Measurements from ENCODE around the gene EME2. TPM values are rescaled to one million over a fixed set of nuclear protein-coding genes. Genes with fewer than 3 reads are reported as not detected.

The EME2 gene
- total RNA-seq, 1 donor from 2014 or later: 35.9 TPM

DNA sequence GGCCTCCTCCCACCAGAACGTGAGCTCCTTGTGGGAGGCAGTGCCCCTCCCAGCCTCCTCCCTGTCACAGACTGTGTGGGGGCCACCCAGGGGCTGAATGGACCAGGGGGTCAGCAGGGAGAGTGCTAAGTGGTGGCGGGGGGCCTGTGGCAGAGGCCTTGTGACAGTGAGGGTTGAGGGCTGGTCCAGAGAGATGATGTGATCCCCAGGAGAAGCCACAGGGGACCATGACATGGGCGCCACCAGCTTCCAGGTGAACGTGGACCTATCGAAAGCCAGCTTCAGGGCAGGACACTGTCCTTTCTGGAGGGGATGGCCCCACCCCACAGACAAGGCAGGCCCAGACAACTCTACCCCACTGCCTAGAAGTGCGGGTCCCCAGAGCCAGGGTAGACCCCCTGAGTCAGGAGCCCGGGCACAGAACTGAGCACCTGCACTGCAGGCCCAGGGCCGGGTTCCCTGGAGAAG, 6.7 kb downstream of the EME2 start:
- no peaks in the 10 kb centered on the region for H3K27me3 Mint-ChIP-seq
- H3K36me3 Mint-ChIP-seq: peaks cover 3% of the 10 kb centered on the region
- no peak for DNase-seq (ENCODE audit: extremely low spot score, unreplicated experiment)
- TF ChIP-seq, protein P1, sequence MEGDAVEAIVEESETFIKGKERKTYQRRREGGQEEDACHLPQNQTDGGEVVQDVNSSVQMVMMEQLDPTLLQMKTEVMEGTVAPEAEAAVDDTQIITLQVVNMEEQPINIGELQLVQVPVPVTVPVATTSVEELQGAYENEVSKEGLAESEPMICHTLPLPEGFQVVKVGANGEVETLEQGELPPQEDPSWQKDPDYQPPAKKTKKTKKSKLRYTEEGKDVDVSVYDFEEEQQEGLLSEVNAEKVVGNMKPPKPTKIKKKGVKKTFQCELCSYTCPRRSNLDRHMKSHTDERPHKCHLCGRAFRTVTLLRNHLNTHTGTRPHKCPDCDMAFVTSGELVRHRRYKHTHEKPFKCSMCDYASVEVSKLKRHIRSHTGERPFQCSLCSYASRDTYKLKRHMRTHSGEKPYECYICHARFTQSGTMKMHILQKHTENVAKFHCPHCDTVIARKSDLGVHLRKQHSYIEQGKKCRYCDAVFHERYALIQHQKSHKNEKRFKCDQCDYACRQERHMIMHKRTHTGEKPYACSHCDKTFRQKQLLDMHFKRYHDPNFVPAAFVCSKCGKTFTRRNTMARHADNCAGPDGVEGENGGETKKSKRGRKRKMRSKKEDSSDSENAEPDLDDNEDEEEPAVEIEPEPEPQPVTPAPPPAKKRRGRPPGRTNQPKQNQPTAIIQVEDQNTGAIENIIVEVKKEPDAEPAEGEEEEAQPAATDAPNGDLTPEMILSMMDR (conservative IDR thresholded peaks at IDR 0.05): no peak
- peak overlapping the region; percentile 67 for H3K27ac Mint-ChIP-seq
- peaks cover 14% of the 10 kb centered on the region for H3K4me1 Mint-ChIP-seq (ENCODE audit: unreplicated experiment)
- H3K4me3 Mint-ChIP-seq: peak overlapping the region; percentile 44
- H3K9me3 Mint-ChIP-seq: no peaks in the 10 kb centered on the region

DNA sequence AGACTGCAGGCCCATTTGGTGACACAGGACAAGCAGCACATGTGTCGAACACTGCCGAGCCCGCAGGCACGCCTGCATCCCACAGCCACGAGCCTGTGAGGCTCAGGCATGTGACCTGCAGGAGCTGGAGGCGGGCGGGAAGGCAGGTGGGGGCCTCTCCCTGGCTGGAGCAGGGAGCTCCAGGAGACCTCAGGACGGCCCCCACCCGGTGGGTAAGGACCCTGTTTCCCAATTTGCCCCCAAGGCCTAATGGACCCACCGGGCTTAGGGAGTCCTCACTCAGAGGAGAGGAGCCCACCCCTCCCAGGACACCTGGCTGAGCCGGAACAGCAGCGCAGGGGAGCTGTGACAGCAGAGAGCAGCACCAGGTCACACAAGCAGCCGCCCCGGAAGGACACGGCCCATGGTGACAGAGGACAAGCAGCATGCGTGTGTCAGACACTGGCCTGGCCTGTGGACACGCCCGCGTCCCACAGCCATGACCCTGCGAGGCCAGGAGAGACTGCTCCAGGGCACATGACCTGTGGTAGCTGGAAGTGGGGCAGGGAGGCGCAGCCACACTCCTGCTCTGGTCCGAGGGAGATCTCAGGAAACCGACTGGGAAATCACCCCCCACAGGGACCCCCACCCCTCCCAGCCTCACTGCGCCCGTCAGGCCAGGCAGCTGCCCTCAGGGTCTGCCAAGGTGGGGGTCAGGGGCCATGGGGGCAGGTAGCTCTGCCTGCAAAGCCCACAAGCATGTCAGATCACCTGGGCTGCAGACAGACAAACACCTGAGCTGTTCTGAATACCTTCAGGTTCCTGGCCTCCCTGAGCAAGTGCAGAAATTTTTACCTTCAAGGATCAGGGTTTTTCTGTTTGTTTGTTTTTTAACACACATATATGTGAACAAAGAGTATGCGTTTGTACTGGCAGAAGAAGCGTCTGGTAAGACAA, 7.4 kb downstream of the EME2 start:
- H3K4me1 Mint-ChIP-seq (ENCODE audit: unreplicated experiment): peaks cover 14% of the 10 kb centered on the region
- H3K36me3 Mint-ChIP-seq: peaks cover 3% of the 10 kb centered on the region
- TF ChIP-seq, protein P1 (conservative IDR thresholded peaks at IDR 0.05): no peak
- H3K9me3 Mint-ChIP-seq: no peaks in the 10 kb centered on the region
- H3K27me3 Mint-ChIP-seq: no peaks in the 10 kb centered on the region
- H3K4me3 Mint-ChIP-seq: peak overlapping the region; percentile 94
- peak overlapping the region; percentile 43 for H3K27ac Mint-ChIP-seq
- no peak for DNase-seq (ENCODE audit: extremely low spot score, unreplicated experiment)

- TF ChIP-seq, protein P1 (conservative IDR thresholded peaks at IDR 0.05): no peak
- Mint-ChIP-seq H3K4me1 (ENCODE audit: unreplicated experiment) (peaks cover 14% of the 10 kb centered on the region), H3K36me3 (peaks cover 3% of the 10 kb centered on the region), H3K27ac (peak overlapping the region; percentile 95), H3K27me3 (no peaks in the 10 kb centered on the region), H3K4me3 (peak overlapping the region; percentile 94), H3K9me3 (no peaks in the 10 kb centered on the region)
- DNase-seq (ENCODE audit: extremely low spot score, unreplicated experiment): no peak
These were observed 8.1 kb downstream of the EME2 start for GRCh38 chr16:1780677-1781072.

DNA sequence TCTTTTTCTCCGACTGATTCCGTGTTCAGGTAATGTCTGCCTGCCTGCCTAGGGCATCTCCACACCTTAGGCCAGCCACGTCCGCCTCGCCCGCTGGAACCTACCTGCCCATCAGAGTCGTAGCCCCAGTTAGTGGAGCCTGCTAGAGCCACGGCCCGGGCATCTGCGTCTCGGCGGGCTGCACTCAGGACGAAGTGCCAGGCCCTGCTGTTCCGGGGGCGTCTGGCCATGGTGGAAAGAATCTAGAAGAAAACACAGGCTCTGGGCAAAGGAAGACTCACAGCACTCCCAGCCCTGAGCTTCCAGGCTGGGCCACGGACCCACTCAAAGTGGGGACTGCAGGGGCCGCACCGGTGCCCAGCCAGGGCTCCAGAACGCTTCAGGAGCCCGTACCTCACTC, 8.6 kb downstream of the EME2 start:
- Mint-ChIP-seq H3K36me3 (peaks cover 3% of the 10 kb centered on the region), H3K27me3 (no peaks in the 10 kb centered on the region), H3K27ac (peak overlapping the region; percentile 95), H3K4me3 (peak overlapping the region; percentile 94), H3K4me1 (ENCODE audit: unreplicated experiment) (peaks cover 14% of the 10 kb centered on the region), H3K9me3 (no peaks in the 10 kb centered on the region)
- no peak for DNase-seq (ENCODE audit: extremely low spot score, unreplicated experiment)
- TF ChIP-seq, protein P1 (conservative IDR thresholded peaks at IDR 0.05): no peak

GRCh38 chr16:1781758-1782407, 9.3 kb downstream of the EME2 start:
- TF ChIP-seq, protein P1 (conservative IDR thresholded peaks at IDR 0.05): peak; percentile 56
- Mint-ChIP-seq H3K9me3 (no peaks in the 10 kb centered on the region), H3K36me3 (peaks cover 3% of the 10 kb centered on the region), H3K4me1 (ENCODE audit: unreplicated experiment) (peaks cover 14% of the 10 kb centered on the region), H3K27me3 (no peaks in the 10 kb centered on the region), H3K27ac (peak overlapping the region; percentile 95), H3K4me3 (peak overlapping the region; percentile 97)
- DNase-seq (ENCODE audit: extremely low spot score, unreplicated experiment): no peak

Measured in type B pancreatic cell (in vitro differentiated cells).